ENCODE results near the gene ERI3. TPM values are rescaled to one million over a fixed set of nuclear protein-coding genes. Genes with fewer than 3 reads are reported as not detected.

Gene ERI3
- total RNA-seq, 1 experiment from 2014 or later = 74.2 TPM

DNA sequence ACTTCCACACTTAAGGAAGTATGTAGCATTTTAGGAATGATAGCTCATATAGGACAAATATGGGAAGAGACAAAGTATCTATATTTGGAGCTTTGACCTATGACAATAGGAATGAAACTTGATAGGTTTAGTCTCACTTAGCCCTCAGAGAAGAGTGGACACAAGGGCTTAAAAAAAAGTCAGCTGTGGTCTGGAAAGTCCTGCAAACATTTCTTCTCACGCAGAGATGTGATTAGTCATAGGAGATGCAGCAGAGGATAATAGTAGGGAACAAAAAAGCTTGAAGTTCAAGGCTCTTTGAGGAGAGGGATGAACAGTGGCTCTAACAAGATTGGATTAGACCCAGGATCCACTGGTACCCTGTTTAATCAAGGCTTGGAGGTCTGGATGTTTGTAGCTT lies 35.2 kb upstream of the ERI3 start:
- Histone ChIP-seq H4K20me1 (ENCODE audit: insufficient read depth) (no peaks in the 10 kb centered on the region), H3K9me3 (ENCODE audit: control insufficient read depth in 1 of 2, insufficient read depth in 1 of 2, low read depth in 1 of 2, low read length in 2 of 2) (no peaks in the 10 kb centered on the region), H2AFZ (ENCODE audit: low read depth, low read length, poor library complexity, severe bottlenecking) (no peak overlapping the region), H3K79me2 (ENCODE audit: insufficient read depth, low read length) (no peaks in the 10 kb centered on the region), H3K4me3 (replicated peaks in 1 of 2; ENCODE audit: low read depth in 1 of 2, low read length in 2 of 2) (no peak overlapping the region), H3K4me2 (ENCODE audit: low read length) (peak overlapping the region; percentile 2; the same call in 1 of the 2 replicates), H3K4me1 (ENCODE audit: control insufficient read depth in 1 of 2, insufficient read depth in 2 of 2, low read length in 2 of 2) (peaks cover 0 to 6% of the 10 kb centered on the region in 2 experiments; a peak in 1 of 4 replicates), H3K9me2 (ENCODE audit: insufficient read depth) (no peaks in the 10 kb centered on the region), H3K9ac (ENCODE audit: low read length) (no peak overlapping the region), H3K27ac (ENCODE audit: low read depth, low read length) (no peak overlapping the region), H3K36me3 (ENCODE audit: control insufficient read depth in 1 of 2, insufficient read depth in 2 of 2, low read length in 2 of 2) (no peaks in the 10 kb centered on the region), H3K27me3 (ENCODE audit: insufficient read depth, low read length) (no peaks in the 10 kb centered on the region)
- TF ChIP-seq EZH2 (IDR thresholded peaks at IDR 0.05) (no peak), POLR2A (IDR thresholded peaks at IDR 0.05; ENCODE audit: borderline replicate concordance, extremely low read depth, insufficient read depth, insufficient read length) (no peak), ELF1 (IDR thresholded peaks at IDR 0.05; ENCODE audit: borderline replicate concordance, low read depth) (no peak), CBX3 (IDR thresholded peaks at IDR 0.05; ENCODE audit: low read depth) (no peak)
- ChIA-PET RAD21 (ENCODE audit: low non-redundant PET in 1 of 2, low total read pairs in 2 of 2, uncharacterized antibody in 2 of 2, unreplicated experiment in 2 of 2) (no interaction called here), CTCF (interaction anchor here (0.6 to 4.9 kb wide), 2 partner anchors 12 to 327 kb away, joined by 3 to 22 read pairs; no protein-coding TSS in a partner anchor), POLR2A (no interaction called here)
- intact Hi-C loops (cut with micrococcal nuclease) = no loop called here
- DNase-seq (ENCODE audit: low read depth, low spot score) (no peak), ATAC-seq (no peak)
- BruUV-seq (replicated peaks) = no TSS peak

DNA sequence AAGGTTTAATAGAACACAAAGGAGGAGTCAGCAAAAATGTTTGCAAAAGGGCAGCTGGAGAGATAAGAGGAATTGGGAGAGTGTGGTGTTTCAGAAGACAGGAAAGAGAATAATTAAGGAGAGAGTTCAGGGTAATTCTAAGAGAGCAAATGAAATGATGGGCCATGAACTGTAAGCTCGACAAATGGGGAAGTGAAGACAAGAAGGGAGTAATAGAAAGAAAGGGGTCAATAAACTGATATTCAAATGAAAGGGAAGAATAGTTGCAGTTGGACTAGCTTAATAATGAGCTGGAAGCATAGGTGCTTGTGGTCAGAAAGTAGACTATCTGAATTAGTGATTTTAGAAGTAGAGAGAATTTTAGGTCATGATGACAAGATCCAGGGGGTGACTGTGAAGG lies 34.4 kb upstream of the ERI3 start:
- H3K4me2 ChIP-seq (ENCODE audit: low read length) = no peak overlapping the region
- no peaks in the 10 kb centered on the region for H3K9me2 ChIP-seq (ENCODE audit: insufficient read depth)
- ChIA-PET POLR2A (no interaction called here), CTCF (interaction anchor here (0.6 to 4.9 kb wide), 2 partner anchors 12 to 327 kb away, joined by 3 to 22 read pairs; no protein-coding TSS in a partner anchor), RAD21 (ENCODE audit: low non-redundant PET in 1 of 2, low total read pairs in 2 of 2, uncharacterized antibody in 2 of 2, unreplicated experiment in 2 of 2) (no interaction called here)
- BruUV-seq (replicated peaks) = no TSS peak
- H2AFZ ChIP-seq (ENCODE audit: low read depth, low read length, poor library complexity, severe bottlenecking) = peak overlapping the region; percentile 11
- no peak for DNase-seq (ENCODE audit: low read depth, low spot score)
- intact Hi-C loops (cut with micrococcal nuclease) = no loop called here
- H3K4me3 ChIP-seq (replicated peaks in 1 of 2; ENCODE audit: low read depth in 1 of 2, low read length in 2 of 2) = no peak overlapping the region
- no peaks in the 10 kb centered on the region for H3K27me3 ChIP-seq (ENCODE audit: insufficient read depth, low read length)
- peaks cover 0 to 6% of the 10 kb centered on the region in 2 experiments; a peak in 1 of 4 replicates for H3K4me1 ChIP-seq (ENCODE audit: control insufficient read depth in 1 of 2, insufficient read depth in 2 of 2, low read length in 2 of 2)
- no peaks in the 10 kb centered on the region for H3K79me2 ChIP-seq (ENCODE audit: insufficient read depth, low read length)
- no peaks in the 10 kb centered on the region for H4K20me1 ChIP-seq (ENCODE audit: insufficient read depth)
- no peak for TF ChIP-seq ZFX (IDR thresholded peaks at IDR 0.05)
- no peak for TF ChIP-seq CEBPB (IDR thresholded peaks at IDR 0.05; ENCODE audit: low read depth)
- TF ChIP-seq RAD21 (IDR thresholded peaks at IDR 0.05; ENCODE audit: low read depth) = no peak
- no peak for TF ChIP-seq SP1 (IDR thresholded peaks at IDR 0.05; ENCODE audit: low read depth)
- TF ChIP-seq SIN3A (IDR thresholded peaks at IDR 0.05; ENCODE audit: low read depth) = no peak
- no peak for TF ChIP-seq FOSL1 (IDR thresholded peaks at IDR 0.05; ENCODE audit: low read depth)
- ATAC-seq = no peak
- no peak overlapping the region for H3K9ac ChIP-seq (ENCODE audit: low read length)
- no peaks in the 10 kb centered on the region for H3K9me3 ChIP-seq (ENCODE audit: control insufficient read depth in 1 of 2, insufficient read depth in 1 of 2, low read depth in 1 of 2, low read length in 2 of 2)
- H3K36me3 ChIP-seq (ENCODE audit: control insufficient read depth in 1 of 2, insufficient read depth in 2 of 2, low read length in 2 of 2) = no peaks in the 10 kb centered on the region
- H3K27ac ChIP-seq (ENCODE audit: low read depth, low read length) = no peak overlapping the region

All from HCT116 (cell line).